Fibroblast of skin of left biceps (primary cell): ENCODE results near the gene LRRC8C.

ENCODE experiments used
- DNase-seq, 2 experiments: peaks; one replicate each; pipeline ENCODE4 v3.0.0-alpha.2; 2013; ENCODE audit warnings: low read depth in 2 of 2

The LRRC8C gene

DNA sequence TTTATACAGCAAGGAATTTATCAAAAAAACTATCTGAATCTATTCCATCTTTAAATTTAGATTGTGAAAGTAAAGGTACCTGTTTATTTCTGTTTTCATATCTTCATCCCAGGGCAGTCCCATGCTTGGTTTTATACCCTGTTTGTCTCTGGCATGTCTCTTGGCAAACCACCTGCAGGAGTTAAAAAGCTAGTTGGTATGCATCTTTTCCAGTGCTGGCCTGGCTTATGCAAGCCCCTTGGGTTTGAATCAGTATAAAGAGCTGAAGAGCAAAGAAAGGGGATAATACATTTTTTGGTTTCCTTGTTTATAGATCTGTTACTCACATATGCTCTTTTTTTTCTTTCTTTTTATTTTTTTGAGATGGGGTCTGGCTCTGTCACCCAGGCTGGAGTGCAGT lies 37.8 kb downstream of the LRRC8C start:
- no peak for DNase-seq

DNA sequence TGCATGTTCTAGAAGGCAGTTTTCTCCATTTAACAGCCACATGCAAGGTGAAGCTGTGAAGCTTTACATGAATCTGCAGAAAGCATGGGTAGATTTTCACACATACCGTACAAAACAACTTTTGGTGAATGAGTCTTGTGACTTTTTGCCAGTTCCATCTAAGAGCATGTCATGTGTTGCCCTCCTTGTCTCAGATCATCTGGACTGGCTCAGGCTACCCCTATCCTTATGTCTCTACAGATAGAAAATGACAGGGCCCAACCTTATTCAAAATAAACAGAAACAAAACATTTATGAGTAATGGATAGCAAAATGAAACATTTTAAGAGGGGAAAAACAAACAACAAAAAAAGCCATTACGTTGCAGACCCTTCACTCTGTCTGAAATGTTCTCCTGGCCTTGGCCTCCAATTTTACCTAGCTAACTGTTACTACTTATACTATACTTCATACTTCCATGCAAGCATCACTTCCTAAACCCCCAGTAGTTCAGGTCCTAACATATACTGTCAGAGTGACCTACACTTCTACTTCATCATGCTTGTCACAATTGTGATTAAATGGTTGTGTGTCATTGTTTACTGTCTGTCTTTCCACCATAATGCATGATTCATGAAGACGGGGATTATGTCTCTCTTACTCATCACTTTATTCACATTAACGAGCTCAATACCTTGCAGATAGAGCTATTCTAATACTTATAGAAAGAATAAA lies 39.0 kb downstream of the LRRC8C start:
- DNase-seq: no peak

DNA sequence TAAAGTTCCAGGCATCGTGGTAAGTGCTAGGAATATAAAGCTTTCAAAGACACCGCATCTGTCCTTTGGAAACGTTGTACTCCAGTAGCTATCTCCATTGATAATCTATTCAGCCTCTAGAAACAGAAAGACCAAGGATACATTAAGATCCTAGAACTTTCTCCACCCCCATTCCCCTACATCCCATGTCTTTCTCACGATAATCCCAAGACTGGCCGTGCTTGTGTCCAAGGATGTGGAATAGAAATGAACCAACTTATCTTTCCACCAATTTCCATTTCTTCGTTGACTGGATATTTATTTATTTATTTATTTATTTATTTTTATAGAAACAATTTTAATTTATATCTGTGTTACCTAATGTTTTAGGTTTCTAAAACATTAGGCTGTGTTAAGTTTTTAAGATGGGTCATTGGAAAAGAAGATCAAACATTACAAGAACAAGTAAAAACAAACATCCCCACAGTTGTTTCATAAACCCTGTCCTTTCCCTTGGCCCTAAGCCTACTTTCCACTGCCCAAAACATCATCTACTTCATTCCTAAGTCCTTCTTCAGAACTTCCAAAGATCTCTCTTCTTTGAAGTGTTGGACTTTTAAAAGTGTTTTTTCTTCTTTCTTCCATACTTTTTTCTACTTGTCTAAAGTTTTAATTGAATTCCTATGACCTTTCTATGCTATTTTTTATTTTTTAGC lies 39.7 kb downstream of the LRRC8C start:
- DNase-seq: no peak

DNA sequence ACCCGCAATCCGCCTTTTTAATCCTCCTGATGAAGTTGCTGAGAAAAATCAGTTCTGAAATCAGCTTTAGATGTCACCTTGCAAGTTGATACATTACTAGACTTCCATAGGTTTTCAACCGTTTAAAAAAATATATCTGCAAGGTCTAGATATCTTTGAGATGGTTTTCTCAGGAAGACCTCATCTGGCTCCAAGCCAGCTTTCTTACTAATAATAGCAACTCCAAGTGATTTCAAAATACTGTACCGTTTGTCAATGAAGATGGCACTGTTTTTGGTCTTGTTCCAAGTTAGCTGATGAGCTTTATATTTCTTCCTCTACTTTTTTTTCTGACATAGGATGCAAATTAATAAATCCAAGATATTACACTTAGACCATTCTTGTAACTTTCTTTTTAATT lies 40.3 kb downstream of the LRRC8C start:
- DNase-seq: no peak

- no peak for DNase-seq
Observed at GRCh38 chr1:89675677-89676076, 42.8 kb downstream of the LRRC8C start.

GRCh38 chr1:89681045-89681729 lies 48.3 kb downstream of the LRRC8C start:
- DNase-seq: no peak

DNA sequence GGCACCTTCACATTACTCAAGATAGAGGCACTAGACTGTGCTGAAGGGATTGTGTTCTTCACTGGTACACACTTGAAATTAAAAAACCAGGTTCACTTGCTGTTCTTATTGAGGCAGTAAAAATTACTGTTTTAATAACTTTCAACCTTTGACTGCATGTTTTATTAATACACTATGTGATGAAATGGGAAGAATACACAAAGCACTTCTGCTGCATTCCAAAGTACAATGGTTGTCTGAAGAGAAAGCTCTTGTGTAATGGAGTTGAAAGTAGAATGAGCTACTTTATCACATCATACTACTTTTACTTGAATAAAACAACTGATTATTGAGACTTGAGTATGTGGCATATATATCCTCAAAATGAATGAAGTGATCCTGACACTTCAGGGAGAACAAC lies 49.7 kb downstream of the LRRC8C start:
- DNase-seq: no peak

DNA sequence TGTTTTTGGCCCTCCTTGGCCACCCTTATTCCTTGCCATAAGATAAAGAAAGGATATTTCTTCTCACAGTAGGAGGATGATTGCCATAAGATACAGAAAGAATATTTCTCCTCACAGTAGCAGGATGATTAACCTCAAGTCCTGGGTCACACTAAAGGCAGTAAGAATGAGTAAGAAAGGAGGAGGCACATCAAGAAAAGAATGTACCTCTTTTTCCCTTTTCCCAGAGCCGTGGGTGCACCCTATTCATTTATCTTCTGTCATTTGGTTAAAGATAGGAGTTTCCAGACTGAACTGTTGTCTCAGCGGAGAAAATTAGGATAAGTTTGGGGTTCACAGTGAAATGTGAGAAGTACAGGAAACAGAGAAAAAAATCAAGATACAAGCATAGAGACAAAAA lies 52.5 kb downstream of the LRRC8C start:
- no peak for DNase-seq

DNA sequence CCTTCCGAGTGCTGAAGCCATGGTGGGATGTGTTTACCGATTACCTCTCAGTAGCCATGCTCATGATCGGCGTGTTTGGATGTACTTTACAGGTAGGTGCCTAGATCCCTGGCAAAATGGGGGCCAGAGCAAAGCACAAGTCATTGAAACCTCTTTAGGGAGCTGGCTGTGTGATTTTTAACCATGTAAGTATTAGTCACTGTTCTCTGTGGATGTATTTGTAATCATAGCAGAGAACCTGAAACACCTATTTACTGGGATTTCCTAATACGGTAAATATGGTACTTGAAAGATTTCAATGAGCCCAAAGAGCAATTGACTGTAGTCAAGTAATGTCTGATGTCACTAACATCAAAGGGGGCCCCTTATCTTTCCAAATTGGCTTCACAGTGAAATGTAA lies 53.6 kb downstream of the LRRC8C start:
- DNase-seq: no peak

DNA sequence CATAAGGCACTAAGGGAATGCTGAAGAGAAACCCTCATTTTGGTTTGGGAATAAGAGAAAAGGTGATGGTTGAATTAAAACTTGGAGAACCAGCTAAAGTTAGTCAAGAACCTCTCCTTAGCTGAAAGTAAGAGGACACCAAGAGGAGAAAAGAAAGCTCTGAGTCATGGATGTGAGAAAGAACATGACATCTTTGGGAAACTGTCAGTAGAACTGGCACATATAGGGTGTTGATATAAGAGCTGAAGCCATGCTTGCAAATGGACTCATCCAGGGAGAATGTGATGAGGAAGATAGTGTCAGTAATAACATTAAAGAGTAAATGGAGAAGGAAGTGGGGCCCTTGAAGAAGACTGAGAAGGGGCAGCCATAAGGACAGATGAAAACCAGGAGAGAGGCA lies 54.3 kb downstream of the LRRC8C start:
- DNase-seq: no peak

- DNase-seq: no peak
Observed at GRCh38 chr1:89688607-89689006, 55.7 kb downstream of the LRRC8C start.

DNA sequence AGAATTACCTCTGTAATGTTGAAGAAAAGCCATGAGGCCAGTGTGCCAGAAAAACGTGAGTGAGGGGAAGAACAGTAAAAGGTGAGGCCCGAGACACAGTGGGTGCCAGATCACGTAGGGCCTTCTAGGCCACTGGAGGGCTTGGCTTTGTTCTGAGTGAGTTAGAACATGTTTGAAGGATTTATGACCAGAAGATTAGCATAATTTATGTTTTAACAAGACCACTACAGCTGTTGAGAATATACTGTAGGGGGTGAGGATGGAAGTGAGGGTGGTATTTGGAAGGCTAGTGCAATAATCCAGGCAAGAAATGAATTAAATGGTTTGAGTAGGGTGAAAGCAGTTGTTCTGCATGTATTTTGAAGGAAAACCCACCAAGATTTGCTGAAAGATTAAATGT lies 56.3 kb downstream of the LRRC8C start:
- no peak for DNase-seq

DNA sequence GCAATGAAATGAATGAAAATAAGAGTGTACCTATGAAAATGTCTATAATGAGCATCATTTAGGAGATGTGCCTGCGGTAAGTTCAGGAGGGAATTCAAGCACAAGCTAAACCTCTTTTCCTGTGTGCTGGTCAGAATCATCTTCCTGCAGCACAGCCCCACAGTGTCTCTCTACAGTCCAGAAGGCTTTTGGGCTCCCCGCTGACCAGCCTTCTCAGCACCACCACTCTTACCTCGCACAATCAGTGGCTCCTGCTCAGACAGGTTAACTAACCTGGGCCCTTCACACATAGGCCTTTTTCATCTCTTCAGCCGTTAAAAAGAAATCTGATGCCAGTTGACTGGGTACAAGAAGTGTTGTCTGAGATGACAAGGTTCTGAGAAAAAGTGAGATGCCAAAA lies 57.7 kb downstream of the LRRC8C start:
- no peak for DNase-seq

GRCh38 chr1:89692601-89693521 lies 59.9 kb downstream of the LRRC8C start:
- no peak for DNase-seq

DNA sequence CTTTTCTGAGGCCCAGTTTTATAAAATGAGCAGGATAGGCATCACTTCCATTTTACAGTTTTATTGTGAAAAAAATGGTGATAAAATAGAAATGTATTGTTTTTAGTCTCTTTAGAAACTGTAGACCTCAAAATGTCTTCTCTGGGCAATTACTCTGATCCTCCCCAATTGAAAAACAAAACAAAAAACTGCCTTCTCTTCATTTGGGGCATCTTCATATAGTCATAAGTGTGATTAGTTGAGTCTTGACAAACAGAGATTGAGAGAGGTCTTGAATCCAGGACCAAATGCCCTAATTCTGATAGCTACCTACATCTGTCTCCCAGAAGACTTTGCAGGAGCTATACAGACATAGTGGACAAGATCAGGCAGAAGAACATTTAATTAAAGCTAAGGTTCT lies 62.9 kb downstream of the LRRC8C start:
- DNase-seq: no peak

- DNase-seq: peak in 1 of 2 experiments; percentile 36
Observed at GRCh38 chr1:89697383-89697782, 64.5 kb downstream of the LRRC8C start.

- no peak for DNase-seq
Observed at GRCh38 chr1:89698020-89698560, 65.2 kb downstream of the LRRC8C start.

GRCh38 chr1:89698624-89699023 lies 65.7 kb downstream of the LRRC8C start:
- DNase-seq: no peak

DNA sequence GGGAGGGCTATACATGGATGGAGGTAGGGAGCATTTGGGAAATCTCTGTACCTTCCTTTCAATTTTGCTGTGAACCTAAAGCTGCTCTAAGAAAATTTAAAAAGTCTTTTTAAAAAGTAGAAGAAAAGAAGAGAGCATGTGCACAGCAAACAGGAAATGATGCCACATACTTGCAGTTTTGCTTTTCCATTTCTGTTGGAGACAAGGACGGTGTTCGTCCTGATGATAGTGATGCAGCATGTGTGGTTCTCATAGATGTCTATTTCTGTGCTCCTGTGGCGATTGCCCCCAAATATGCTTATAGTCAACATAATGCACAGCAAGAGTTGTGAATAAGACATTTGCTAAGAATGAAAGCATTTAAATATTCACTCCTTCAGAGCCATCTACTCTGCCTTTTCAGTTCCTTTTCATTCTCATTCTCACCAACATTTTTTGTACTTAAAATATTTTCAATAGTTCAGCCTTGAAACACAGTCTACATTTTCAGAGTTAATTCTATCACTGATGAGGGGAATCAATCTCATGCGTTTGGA lies 66.6 kb downstream of the LRRC8C start:
- no peak for DNase-seq

DNA sequence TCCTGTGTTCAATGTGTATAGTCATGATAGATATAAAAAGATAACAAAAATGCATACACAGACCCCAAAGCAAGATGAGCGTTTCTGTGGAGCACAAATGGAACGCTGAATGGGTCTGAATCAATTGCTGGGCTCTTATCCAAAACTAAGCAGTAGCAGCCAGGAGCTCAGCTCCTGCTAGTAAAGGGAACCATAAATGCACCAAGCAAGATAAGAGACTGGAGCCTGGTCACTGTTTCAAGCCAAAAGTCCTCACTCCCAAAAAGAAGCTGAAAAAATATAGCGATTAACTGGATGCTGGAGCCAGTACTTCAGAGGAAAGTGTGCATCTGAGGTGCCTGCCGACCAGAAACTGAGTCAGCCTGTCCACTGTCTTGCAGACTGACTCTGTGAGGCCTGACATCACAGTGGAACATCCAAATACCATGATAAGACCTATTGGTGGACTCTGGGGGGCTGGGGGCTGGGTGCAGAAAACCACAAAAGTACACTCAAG lies 68.9 kb downstream of the LRRC8C start:
- DNase-seq: no peak

DNA sequence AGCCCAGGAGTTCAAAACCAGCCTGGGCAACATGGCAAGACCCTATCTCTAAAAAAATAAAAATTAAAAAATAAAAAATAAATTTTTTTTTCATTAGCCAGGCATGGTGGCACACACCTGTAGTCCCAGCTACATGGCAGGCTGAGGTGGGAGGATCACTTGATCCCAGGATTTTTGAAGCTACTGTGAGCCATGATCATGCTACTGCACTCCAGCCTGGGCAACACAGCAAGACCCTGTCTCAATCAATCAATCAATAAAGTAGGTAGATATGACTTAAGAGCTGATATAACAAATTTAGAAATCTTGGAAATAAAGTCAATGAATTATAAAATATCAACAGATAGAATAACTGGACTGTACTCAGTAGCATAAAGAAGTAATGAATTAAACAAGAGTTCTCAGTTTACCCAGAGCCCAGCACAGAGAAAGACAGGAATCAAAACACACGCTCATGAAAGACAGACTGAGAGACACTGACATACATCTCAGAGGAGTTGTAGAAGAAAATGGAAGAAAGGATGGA lies 69.7 kb downstream of the LRRC8C start:
- DNase-seq: no peak
